ENCODE results near the gene SDS.

Gene SDS

DNA sequence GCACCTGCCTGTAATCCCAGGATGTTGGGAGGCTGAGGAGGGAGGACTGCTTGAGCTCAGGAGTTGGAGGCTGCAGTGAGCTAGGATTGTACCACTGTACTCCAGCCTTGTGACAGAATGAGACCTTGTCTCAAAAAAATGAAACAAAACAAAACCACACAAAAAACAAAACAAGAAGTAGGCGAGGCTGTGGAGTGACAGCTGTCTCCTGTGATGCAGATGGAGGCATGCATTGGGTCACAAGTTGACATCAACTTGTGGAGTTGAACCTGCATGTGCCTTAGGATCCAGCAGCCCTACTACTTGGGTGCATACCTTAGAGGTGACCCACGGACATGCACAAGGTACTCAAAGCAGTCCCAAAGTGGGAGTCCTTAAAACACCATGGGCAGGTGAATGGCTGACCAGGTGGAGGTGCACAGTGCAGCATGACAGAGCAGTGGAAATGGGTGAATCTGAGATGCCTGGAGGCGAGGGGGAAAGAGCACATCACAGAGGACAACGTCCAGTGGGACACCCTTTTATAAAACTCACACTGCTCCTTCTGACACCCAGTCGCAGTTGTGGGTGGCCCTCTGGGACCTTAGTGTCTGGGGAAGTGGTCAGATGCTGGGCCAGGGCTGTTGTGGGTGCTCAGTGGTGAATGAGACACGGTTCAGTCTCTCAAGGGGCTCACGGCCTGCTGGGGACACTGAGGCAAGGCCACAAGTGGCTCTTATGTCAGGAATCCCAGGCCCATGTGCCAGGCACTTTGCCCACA, 32.6 kb downstream of the SDS start:
- in situ Hi-C loops (cut with HindIII; ENCODE audit: low pct_ligation_motif_present, low sequenced_read_pairs) = no loop called here
- Histone ChIP-seq H3K36me3 (replicated peaks) (peaks cover 15% of the 10 kb centered on the region), H3K27me3 (replicated peaks) (no peaks in the 10 kb centered on the region), H3K4me3 (ENCODE audit: low read depth, low read length) (no peak overlapping the region), H3K27ac (no peak overlapping the region)
- no peak for DNase-seq
- TF ChIP-seq CTCF (IDR thresholded peaks at IDR 0.05; ENCODE audit: low read depth, low read length, missing control alignments) = no peak

DNA sequence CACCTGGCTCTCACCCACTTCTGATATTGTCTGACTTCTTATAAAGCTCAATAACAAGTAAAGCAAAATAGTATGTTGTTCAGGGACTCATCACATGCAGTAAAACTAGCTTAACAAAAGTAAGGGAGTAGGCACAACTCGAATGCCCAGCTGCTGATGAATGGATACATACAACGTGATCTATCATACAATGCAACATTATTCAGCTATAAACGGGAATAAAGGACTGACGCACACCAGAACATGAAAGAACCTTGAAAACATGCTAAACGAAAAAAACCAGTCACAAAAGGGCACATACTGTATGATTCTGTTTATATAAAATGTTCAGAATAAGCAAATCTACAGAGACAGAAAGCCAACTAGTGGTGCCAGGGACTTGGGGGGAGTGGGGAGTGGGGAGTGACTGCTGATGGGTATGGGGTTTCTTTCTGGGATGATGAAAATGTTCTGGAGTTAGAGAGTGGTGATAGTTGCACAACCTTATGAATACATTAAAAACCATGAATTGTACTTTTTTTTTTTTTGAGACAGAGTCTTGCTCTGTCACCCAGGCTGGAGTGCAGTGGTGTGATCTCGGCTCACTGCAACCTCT, 34.2 kb downstream of the SDS start:
- in situ Hi-C loops (cut with HindIII; ENCODE audit: low pct_ligation_motif_present, low sequenced_read_pairs) = no loop called here
- Histone ChIP-seq H3K4me3 (ENCODE audit: low read depth, low read length) (no peak overlapping the region), H3K27ac (no peak overlapping the region), H3K27me3 (replicated peaks) (no peaks in the 10 kb centered on the region), H3K36me3 (replicated peaks) (peaks cover 5% of the 10 kb centered on the region)
- no peak for TF ChIP-seq CTCF (IDR thresholded peaks at IDR 0.05; ENCODE audit: low read depth, low read length, missing control alignments)
- no peak for DNase-seq

DNA sequence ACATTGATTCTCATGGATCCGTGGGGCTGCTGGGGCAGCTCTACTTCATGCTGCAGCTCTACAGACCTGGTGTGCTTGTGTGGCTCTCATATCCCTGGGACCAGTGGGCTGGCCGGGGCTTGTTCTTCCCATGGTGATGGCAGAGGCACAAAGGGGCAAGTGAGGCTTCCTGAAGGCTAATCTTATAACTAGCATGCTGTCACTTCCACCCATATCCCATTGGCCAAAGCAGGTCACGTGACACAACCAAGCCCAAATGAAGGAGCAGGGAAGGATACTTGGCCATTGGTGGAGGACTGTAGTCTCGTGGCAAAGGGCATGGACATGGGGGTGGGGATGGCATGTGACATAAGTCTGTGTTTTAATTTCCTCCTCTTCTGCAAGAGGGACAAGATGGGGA, 35.4 kb downstream of the SDS start:
- DNase-seq = no peak
- Histone ChIP-seq H3K27ac (no peak overlapping the region), H3K36me3 (replicated peaks) (peaks cover 3% of the 10 kb centered on the region), H3K27me3 (replicated peaks) (no peaks in the 10 kb centered on the region), H3K4me3 (ENCODE audit: low read depth, low read length) (no peak overlapping the region)
- no peak for TF ChIP-seq CTCF (IDR thresholded peaks at IDR 0.05; ENCODE audit: low read depth, low read length, missing control alignments)
- in situ Hi-C loops (cut with HindIII; ENCODE audit: low pct_ligation_motif_present, low sequenced_read_pairs) = no loop called here

- TF ChIP-seq CTCF (IDR thresholded peaks at IDR 0.05; ENCODE audit: low read depth, low read length, missing control alignments) = no peak
- Histone ChIP-seq H3K4me3 (ENCODE audit: low read depth, low read length) (no peak overlapping the region), H3K27me3 (replicated peaks) (no peaks in the 10 kb centered on the region), H3K36me3 (replicated peaks) (peaks cover 3% of the 10 kb centered on the region), H3K27ac (no peak overlapping the region)
- DNase-seq = no peak
- in situ Hi-C loops (cut with HindIII; ENCODE audit: low pct_ligation_motif_present, low sequenced_read_pairs) = no loop called here
Observed at GRCh38 chr12:113366827-113367226, 36.9 kb downstream of the SDS start.

DNA sequence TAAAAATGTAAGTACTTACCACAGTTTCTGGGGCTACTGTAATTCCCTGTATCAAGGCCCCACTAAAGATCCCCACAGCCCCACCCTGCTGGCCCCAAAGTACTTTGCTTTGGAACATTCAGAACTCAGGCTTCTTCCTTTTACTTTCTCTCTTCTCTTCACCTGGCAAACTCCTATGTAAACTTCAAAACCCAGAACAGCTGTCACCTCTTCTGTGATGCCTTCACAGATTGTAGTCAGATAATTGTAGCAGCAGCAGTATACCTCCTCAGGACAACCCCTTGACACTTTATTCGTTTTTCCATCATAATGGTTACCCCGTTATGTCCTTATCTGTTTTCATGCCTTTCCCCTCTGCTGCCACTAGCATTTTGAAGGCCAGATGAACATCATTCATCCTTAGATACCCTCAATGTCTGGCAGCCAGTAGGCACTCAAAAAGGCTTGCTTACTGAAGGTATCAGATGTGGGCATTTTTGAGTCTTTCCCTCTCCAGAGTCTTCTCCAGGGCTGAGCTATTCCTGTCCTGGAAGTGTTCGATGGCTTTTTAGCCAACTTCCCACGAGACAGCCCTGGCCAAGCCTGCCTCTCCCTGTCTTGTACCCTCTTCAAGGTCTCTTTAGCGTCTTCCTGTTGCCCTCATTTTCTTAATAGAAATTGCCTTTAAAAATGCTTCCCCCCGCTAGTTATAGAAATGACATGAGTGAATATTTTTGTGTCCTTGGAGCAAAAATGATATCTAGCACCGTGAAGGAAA, 37.9 kb downstream of the SDS start:
- no peak for DNase-seq
- Histone ChIP-seq H3K27me3 (replicated peaks) (no peaks in the 10 kb centered on the region), H3K36me3 (replicated peaks) (peaks cover 3% of the 10 kb centered on the region), H3K4me3 (ENCODE audit: low read depth, low read length) (no peak overlapping the region), H3K27ac (no peak overlapping the region)
- in situ Hi-C loops (cut with HindIII; ENCODE audit: low pct_ligation_motif_present, low sequenced_read_pairs) = no loop called here
- no peak for TF ChIP-seq CTCF (IDR thresholded peaks at IDR 0.05; ENCODE audit: low read depth, low read length, missing control alignments)
